GM12891 (cell line): ENCODE measurements around the gene IFT20.

Experiments
- POLR2A ChIP-seq: IDR thresholded peaks from 2 replicates; pipeline ENCODE4 v1.6.1; 2011; ENCODE audit warnings: low read depth, low read length, control low read depth
- POLR2AphosphoS5 ChIP-seq: IDR thresholded peaks from 2 replicates; pipeline ENCODE4 v1.6.1; 2011; ENCODE audit warnings: low read depth, low read length, control low read depth
- SPI1 ChIP-seq: IDR thresholded peaks from 2 replicates; pipeline ENCODE4 v1.6.1; 2011; ENCODE audit warnings: low read depth, low read length, control low read depth
- TAF1 ChIP-seq: IDR thresholded peaks from 2 replicates; pipeline ENCODE4 v1.6.1; 2011; ENCODE audit warnings: low read depth, low read length, control low read depth

DNA sequence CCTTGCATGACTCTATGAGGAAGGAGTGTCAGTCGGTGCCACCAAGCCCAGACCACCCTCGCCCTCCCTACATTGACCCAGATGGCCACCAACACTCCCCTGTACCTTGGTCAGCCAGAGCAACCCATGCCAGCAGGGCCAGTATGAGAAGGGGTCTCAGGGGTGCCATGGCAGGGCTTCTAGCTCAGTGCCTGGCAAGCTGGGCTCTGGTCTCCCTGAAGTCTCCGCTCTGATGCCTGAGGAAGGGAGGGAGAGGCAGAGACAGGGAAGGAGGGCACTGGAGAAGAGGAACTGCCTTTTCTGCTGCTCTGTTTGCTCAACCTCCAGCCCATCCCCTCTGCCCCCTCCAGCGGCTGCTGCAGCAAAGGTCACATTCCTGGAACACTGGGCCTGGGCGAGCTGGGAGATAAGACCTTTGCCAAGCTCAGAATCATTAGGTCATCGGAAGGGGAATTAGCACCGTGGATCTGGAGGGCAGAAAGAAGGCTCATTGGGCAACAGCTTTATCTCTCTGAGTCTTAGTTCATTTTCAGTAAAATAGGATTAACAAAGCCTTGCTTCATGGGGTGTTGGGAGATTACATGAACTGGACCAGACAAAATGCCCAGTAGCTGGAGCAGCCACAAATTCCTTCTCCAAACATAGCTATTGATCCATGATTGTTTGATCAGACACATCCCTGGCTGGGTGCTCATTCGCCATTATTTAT lies 34.9 kb upstream of the IFT20 start, which contains the start of gene VTN:
- TF ChIP-seq POLR2A (no peak), POLR2AphosphoS5 (no peak), TAF1 (no peak), SPI1 (no peak)
